Endothelial cell of umbilical vein (primary cell): ENCODE measurements around the gene EIF5A2. TPM values are rescaled to one million over a fixed set of nuclear protein-coding genes. Genes with fewer than 3 reads are reported as not detected.

Experiments used
- BruUV-seq: library from RNA; stranded (reverse); fragments of 400-500 nt; replicated peaks from 2 replicates; lab custom pipeline; 2021; lab: Mats Ljungman, UMichigan
- CTCF ChIA-PET: fragments of 300-600, 350-600 bp; sonication (Branson Sonifier 250); formaldehyde crosslinking; loops from one replicate; lab custom pipeline; 2021; ENCODE audit warnings: antibody characterized with exemption, inconsistent platforms; lab: Charles Lee
- POLR2A ChIA-PET: fragments of 300-600, 350-600 bp; sonication (Branson Sonifier 250); formaldehyde crosslinking; loops from one replicate; lab custom pipeline; 2021; ENCODE audit warnings: antibody characterized with exemption, inconsistent platforms; lab: Charles Lee
- DNase-seq: peaks from one replicate; pipeline ENCODE4 v3.0.0-alpha.2; 2011; ENCODE audit warnings: low read depth, low spot score
- FAIRE-seq: peaks from 2 replicates; lab custom pipeline; 2011; peaks lifted over from hg19 to GRCh38; lab: Jason Lieb, UNC
- H2AFZ ChIP-seq: 2 replicates; pipeline ENCODE4 v1.6.0; 2012; ENCODE audit warnings: low read depth, low read length, control low read depth, inconsistent platforms
- H3K27ac ChIP-seq: 2 replicates; pipeline ENCODE4 v1.5.1; 2011; ENCODE audit warnings: low read depth, mild to moderate bottlenecking, control low read depth, low read length, moderate library complexity; ENCODE audit not compliant: insufficient read depth
- H3K27me3 ChIP-seq, 2 experiments: 2 replicates each; pipeline versions ENCODE4 v1.6.0 to v1.6.1; 2011; ENCODE audit warnings: low read length in 2 of 2, mixed read lengths in 1 of 2; ENCODE audit not compliant: control insufficient read depth in 2 of 2, insufficient read depth in 2 of 2
- H3K36me3 ChIP-seq, 2 experiments: 2 replicates in 1 of 2; 3 replicates in 1 of 2; pipeline ENCODE4 v1.5.1; 2011; ENCODE audit warnings: low read length in 2 of 2, mild to moderate bottlenecking in 1 of 2, moderate library complexity in 1 of 2; ENCODE audit not compliant: control insufficient read depth in 2 of 2, insufficient read depth in 2 of 2; ENCODE audit errors: extremely low read depth in 1 of 2
- H3K4me1 ChIP-seq: 3 replicates; pipeline ENCODE4 v1.5.1; 2011; ENCODE audit warnings: mild to moderate bottlenecking, low read length; ENCODE audit not compliant: control insufficient read depth, insufficient read depth; ENCODE audit errors: extremely low read depth
- H3K4me2 ChIP-seq: 2 replicates; pipeline ENCODE4 v1.6.1; 2011; ENCODE audit warnings: low read length, control low read depth, mixed read lengths; ENCODE audit not compliant: insufficient read depth
- H3K4me3 ChIP-seq, 3 experiments: fragments of 200-600 bp in 1 of 3; sonication (generic), shearing (Covaris generic) in 1 of 3; replicated peaks in 1 of 3; 2 replicates each; pipeline ENCODE4 v1.5.1; 2011 to 2016; ENCODE audit warnings: control low read depth in 3 of 3, low read length in 3 of 3, mild to moderate bottlenecking in 2 of 3, inconsistent platforms in 1 of 3, low read depth in 1 of 3, moderate library complexity in 1 of 3; ENCODE audit not compliant: insufficient read depth in 1 of 3
- H3K79me2 ChIP-seq: 2 replicates; pipeline ENCODE4 v1.6.0; 2012; ENCODE audit warnings: low read length, inconsistent platforms; ENCODE audit not compliant: control insufficient read depth, insufficient read depth
- H3K9ac ChIP-seq: replicated peaks from 2 replicates; pipeline ENCODE3; 2011; ENCODE audit warnings: low read length, control low read depth; ENCODE audit not compliant: insufficient read depth; ENCODE audit errors: extremely low read depth
- H3K9me1 ChIP-seq: replicated peaks from 3 replicates; pipeline ENCODE4 v1.6.0; 2011; ENCODE audit warnings: mild to moderate bottlenecking, low read length; ENCODE audit not compliant: control insufficient read depth, insufficient read depth; ENCODE audit errors: extremely low read depth
- H3K9me3 ChIP-seq: replicated peaks from 2 replicates; pipeline ENCODE4 v1.5.1; 2012; ENCODE audit warnings: low read length, inconsistent platforms; ENCODE audit not compliant: control insufficient read depth, insufficient read depth
- H4K20me1 ChIP-seq: replicated peaks from 2 replicates; pipeline ENCODE3; 2011; ENCODE audit warnings: mild to moderate bottlenecking, low read length; ENCODE audit not compliant: control insufficient read depth, insufficient read depth; ENCODE audit errors: extremely low read depth
- CTCF ChIP-seq, 2 donors: IDR thresholded peaks; 1 replicate in 1 of 2; 2 replicates in 1 of 2; pipeline ENCODE4 v1.5.1; 2011; ENCODE audit warnings: low read length in 2 of 2, mild to moderate bottlenecking in 2 of 2, moderate library complexity in 2 of 2, control low read depth in 1 of 2, inconsistent platforms in 1 of 2, low read depth in 1 of 2; ENCODE audit not compliant: insufficient read depth in 1 of 2; ENCODE audit errors: extremely low read depth in 1 of 2
- EZH2 ChIP-seq: IDR thresholded peaks from 2 replicates; pipeline ENCODE4 v1.6.1; 2012; ENCODE audit warnings: borderline replicate concordance, low read depth, mild to moderate bottlenecking, moderate library complexity, low read length, inconsistent platforms; ENCODE audit not compliant: severe bottlenecking
- FOS ChIP-seq: IDR thresholded peaks from 2 replicates; pipeline ENCODE4 v1.6.1; 2011; ENCODE audit warnings: mild to moderate bottlenecking, low read length, moderate library complexity, borderline replicate concordance; ENCODE audit not compliant: insufficient read depth
- GATA2 ChIP-seq: IDR thresholded peaks from 2 replicates; pipeline ENCODE4 v1.7.0; 2011; ENCODE audit warnings: low read depth, mild to moderate bottlenecking, moderate library complexity, mixed read lengths, low read length; ENCODE audit not compliant: insufficient read length, insufficient read depth
- JUN ChIP-seq: IDR thresholded peaks from 2 replicates; pipeline ENCODE4 v1.6.1; 2011; ENCODE audit warnings: borderline replicate concordance, low read depth; ENCODE audit not compliant: insufficient read length, insufficient read depth
- MAX ChIP-seq: IDR thresholded peaks from 2 replicates; pipeline ENCODE4 v1.6.1; 2011; ENCODE audit not compliant: insufficient read depth, insufficient read length
- MYC ChIP-seq: IDR thresholded peaks from one replicate; pipeline ENCODE4 v1.6.1; 2011; ENCODE audit warnings: mild to moderate bottlenecking, low read depth, low read length
- POLR2A ChIP-seq: IDR thresholded peaks from 2 replicates; pipeline ENCODE4 v1.6.1; 2012; ENCODE audit warnings: low read depth, mild to moderate bottlenecking, control low read depth, low read length
- POLR2AphosphoS5 ChIP-seq: IDR thresholded peaks from 2 replicates; pipeline ENCODE4 v1.6.1; 2012; ENCODE audit warnings: low read depth, mild to moderate bottlenecking, control low read depth, low read length, moderate library complexity; ENCODE audit not compliant: insufficient read depth
- dilution Hi-C: fragments of 300-500 bp; cut with MboI; formaldehyde crosslinking; loops from one replicate; pipeline ENCODE4 v1.15.0; 2019; ENCODE audit warnings: low sequenced_read_pairs; ENCODE audit not compliant: extremely low pct_ligation_motif_present
- intact Hi-C: fragments of 100-400 bp; cut with micrococcal nuclease; formaldehyde crosslinking; loops from one replicate; pipeline ENCODE4 v1.10.0; 2022
- polyA plus RNA-seq, 4 experiments: library from polyadenylated mRNA; depleted of rRNA in 3 of 4; stranded (reverse) in 3 of 4; unstranded in 1 of 4; fragments of >200 nt; gene quantifications; 2 replicates each; pipeline versions ENCODE4 v1.2.1 to v1.2.3, GENCODE V29; 2011 to 2012; ENCODE audit warnings: missing spikeins in 1 of 4
- total RNA-seq: library from RNA; stranded (reverse); gene quantifications from 2 replicates; pipeline ENCODE4 v1.2.3, GENCODE V29; 2021

EIF5A2 gene
- total and polyA plus RNA-seq, 2 donors (not counting 3 experiments of a cell fraction or from before 2014, with no cell fraction given): 3.7 to 10.9 TPM

GRCh38 chr3:170862618-170863374, 45.6 kb downstream of the EIF5A2 start:
- no peaks in the 10 kb centered on the region for H3K27me3 ChIP-seq
- dilution Hi-C loops: no loop called here
- peaks cover 11% of the 10 kb centered on the region for H3K4me1 ChIP-seq
- no TSS peak for BruUV-seq
- ChIA-PET CTCF (interaction anchor here (1.0 kb wide), 2 partner anchors 14 to 449 kb away, joined by 3 to 4 read pairs; no protein-coding TSS in a partner anchor), POLR2A (no interaction called here)
- no peak overlapping the region for H3K9ac ChIP-seq
- DNase-seq (no peak), FAIRE-seq (no peak)
- intact Hi-C loops: no loop called here
- no peaks in the 10 kb centered on the region for H3K9me1 ChIP-seq
- H3K4me3 ChIP-seq: no peak overlapping the region
- no peaks in the 10 kb centered on the region for H4K20me1 ChIP-seq
- no peak for TF ChIP-seq MAX
- TF ChIP-seq MYC: no peak
- no peak for TF ChIP-seq POLR2A
- no peak for TF ChIP-seq GATA2
- TF ChIP-seq JUN: no peak
- TF ChIP-seq FOS: no peak
- no peak for TF ChIP-seq POLR2AphosphoS5
- TF ChIP-seq EZH2: no peak
- TF ChIP-seq CTCF (IDR thresholded peaks at IDR 0.05; ENCODE audit: extremely low read depth in 1 of 2, insufficient read depth in 1 of 2, low read depth in 1 of 2, low read length in 2 of 2): no peak
- H3K79me2 ChIP-seq: peaks cover 7% of the 10 kb centered on the region
- no peaks in the 10 kb centered on the region for H3K9me3 ChIP-seq
- H3K36me3 ChIP-seq: peaks cover 10 to 14% of the 10 kb centered on the region in 2 experiments
- H3K4me2 ChIP-seq: no peak overlapping the region
- no peak overlapping the region for H2AFZ ChIP-seq
- no peak overlapping the region for H3K27ac ChIP-seq
